Skeletal muscle tissue (tissue), 5 donors: ENCODE measurements around the gene MLLT1. TPM values are rescaled to one million over a fixed set of nuclear protein-coding genes. Genes with fewer than 3 reads are reported as not detected.

Source experiments
- H3K27ac ChIP-seq: one replicate; pipeline ENCODE4 v1.7.0; 2013; ENCODE audit warnings: mild to moderate bottlenecking, low read depth, low read length, inconsistent platforms
- H3K27me3 ChIP-seq, 3 donors: one replicate each; pipeline ENCODE4 v1.7.0; 2013; ENCODE audit warnings: low read length in 3 of 3; ENCODE audit not compliant: control insufficient read depth in 3 of 3, insufficient read depth in 3 of 3
- H3K36me3 ChIP-seq, 3 donors: one replicate each; pipeline ENCODE4 v1.7.0; 2013; ENCODE audit warnings: low read length in 3 of 3; ENCODE audit not compliant: control insufficient read depth in 3 of 3, insufficient read depth in 3 of 3
- H3K4me1 ChIP-seq, 3 donors: one replicate each; pipeline ENCODE4 v1.7.0; 2013; ENCODE audit warnings: low read length in 3 of 3, mild to moderate bottlenecking in 3 of 3; ENCODE audit not compliant: control insufficient read depth in 3 of 3, insufficient read depth in 3 of 3
- H3K4me3 ChIP-seq, 3 donors: one replicate each; pipeline ENCODE4 v1.7.0; 2013; ENCODE audit warnings: low read length in 3 of 3
- H3K9ac ChIP-seq, 3 donors: one replicate each; pipeline ENCODE4 v1.7.0; 2013; ENCODE audit warnings: low read length in 3 of 3, mild to moderate bottlenecking in 3 of 3, moderate library complexity in 2 of 3, low read depth in 1 of 3
- H3K9me3 ChIP-seq, 3 donors: one replicate each; pipeline ENCODE4 v1.7.0; 2013; ENCODE audit warnings: low read length in 3 of 3; ENCODE audit not compliant: control insufficient read depth in 3 of 3
- small RNA-seq: library from RNA; depleted of rRNA; stranded (forward); fragments of <200 nt; gene quantifications from one replicate; pipeline ENCODE3, GENCODE V24; 2014
- total RNA-seq: library from RNA; depleted of rRNA; stranded (reverse); fragments of >200 nt; gene quantifications from one replicate; pipeline ENCODE4 v1.2.3, GENCODE V29; 2014
- donor health status: Osteomylitis.

MLLT1 gene
- total RNA-seq, 1 donor from 2014 or later = 2.6 TPM

- peaks cover 0 to 4% (median 0%) of the 10 kb centered on the region in 3 donors for H3K9me3 ChIP-seq
- no peaks in the 10 kb centered on the region for H3K36me3 ChIP-seq
- no peak overlapping the region for H3K27ac ChIP-seq
- peaks cover 0 to 2% (median 0%) of the 10 kb centered on the region in 3 donors for H3K4me1 ChIP-seq
- H3K9ac ChIP-seq = no peak overlapping the region
- H3K4me3 ChIP-seq = no peak overlapping the region
- H3K27me3 ChIP-seq = peaks cover 2 to 7% (median 7%) of the 10 kb centered on the region in 3 donors
Measured at GRCh38 chr19:6172074-6172863, 107.5 kb downstream of the MLLT1 start.

DNA sequence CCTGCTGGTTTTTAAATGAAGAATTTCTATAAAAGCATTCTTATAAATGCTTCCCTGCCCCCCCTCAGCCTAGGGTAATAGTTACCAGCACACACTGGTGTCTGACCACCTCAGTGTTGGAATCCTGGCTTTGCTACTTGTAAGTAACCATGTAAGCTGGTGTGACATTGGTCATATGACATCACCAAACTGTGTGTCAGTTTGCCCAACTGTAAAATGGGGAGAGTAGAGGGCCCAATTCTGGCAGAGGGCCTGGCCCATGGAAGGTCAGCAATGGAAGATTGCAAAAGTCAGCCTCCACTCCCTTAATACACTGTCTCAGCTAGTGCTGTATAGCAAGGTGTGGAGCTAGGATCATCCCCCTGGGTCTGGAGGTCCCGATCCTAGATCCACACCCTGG lies 112.7 kb downstream of the MLLT1 start:
- Histone ChIP-seq H3K36me3 (no peaks in the 10 kb centered on the region), H3K27ac (no peak overlapping the region), H3K9ac (no peak overlapping the region), H3K4me3 (no peak overlapping the region), H3K9me3 (peaks cover 0 to 2% (median 0%) of the 10 kb centered on the region in 3 donors), H3K27me3 (no peaks in the 10 kb centered on the region), H3K4me1 (no peaks in the 10 kb centered on the region)

DNA sequence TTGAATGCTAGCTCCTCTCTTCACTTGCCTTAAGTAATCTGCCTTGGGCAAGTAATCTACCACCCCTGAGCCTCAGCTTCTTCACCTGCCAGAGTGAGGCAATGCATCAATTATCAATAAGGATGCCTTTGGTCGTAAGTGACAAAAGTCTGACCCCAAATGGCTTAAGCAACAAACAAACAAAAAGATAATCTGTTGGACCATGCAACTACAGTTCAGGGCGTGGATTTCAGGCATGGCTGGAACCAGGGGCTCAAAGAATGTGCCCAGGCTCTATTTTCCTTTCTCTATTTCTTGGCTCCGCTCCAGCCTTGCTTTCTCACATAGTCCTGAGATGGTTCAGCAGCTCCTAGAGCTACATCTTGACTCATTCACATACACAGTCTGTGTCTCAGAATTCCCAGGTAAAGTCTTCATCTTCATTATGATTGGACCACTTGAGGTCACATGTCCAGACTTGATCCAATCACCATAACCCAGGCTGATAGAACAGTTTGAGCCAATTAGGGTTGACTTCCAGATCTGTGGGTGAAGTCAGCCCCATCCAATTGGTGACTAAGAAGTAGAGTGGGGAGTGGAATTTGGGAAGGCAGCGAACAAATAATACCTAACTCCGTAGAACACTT lies 114.8 kb downstream of the MLLT1 start:
- Histone ChIP-seq H3K9me3 (no peaks in the 10 kb centered on the region), H3K27ac (no peak overlapping the region), H3K36me3 (no peaks in the 10 kb centered on the region), H3K27me3 (no peaks in the 10 kb centered on the region), H3K9ac (no peak overlapping the region), H3K4me3 (no peak overlapping the region), H3K4me1 (no peaks in the 10 kb centered on the region)

DNA sequence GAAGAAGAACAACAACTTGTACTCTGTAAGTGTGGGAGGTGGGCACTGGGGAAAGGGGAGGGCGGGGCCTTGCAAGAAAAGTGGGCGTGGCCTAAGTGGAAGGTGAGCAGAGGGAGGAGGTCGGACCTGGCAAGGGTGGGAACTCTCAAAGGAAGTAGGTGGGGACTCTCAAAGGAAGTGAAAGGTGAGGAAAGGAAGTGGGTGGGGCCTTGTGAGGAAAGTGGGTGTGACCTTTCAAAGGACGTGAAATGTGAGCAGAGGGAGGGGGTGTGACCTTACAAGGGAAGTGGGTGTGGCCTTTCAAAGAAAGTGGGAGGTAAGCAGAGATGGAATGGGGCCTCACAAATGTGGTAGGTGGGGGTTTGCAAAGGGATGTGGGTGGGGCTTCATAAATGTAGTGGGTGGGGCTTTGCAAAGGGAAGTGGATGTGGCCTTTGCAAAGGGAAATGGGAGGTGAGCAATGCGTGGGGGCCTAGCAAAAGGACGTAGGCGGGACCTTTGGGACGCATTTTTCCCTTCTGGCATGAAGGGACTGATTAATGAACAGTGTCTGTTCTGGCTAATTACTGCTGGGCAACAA lies 118.4 kb downstream of the MLLT1 start:
- no peaks in the 10 kb centered on the region for H3K4me1 ChIP-seq
- no peaks in the 10 kb centered on the region for H3K27me3 ChIP-seq
- no peak overlapping the region for H3K9ac ChIP-seq
- H3K4me3 ChIP-seq = no peak overlapping the region
- no peaks in the 10 kb centered on the region for H3K36me3 ChIP-seq
- no peaks in the 10 kb centered on the region for H3K9me3 ChIP-seq
- H3K27ac ChIP-seq = no peak overlapping the region

Small RNA genes within 50 kb of the gene (small RNA-seq; reads per million reads assigned to genes)
- gene AC011471.1 = not detected

Other genes starting within 250 kb of the MLLT1 start
- 5.2 TPM for gene RFX2, start 169.5 kb downstream of the MLLT1 start, total RNA-seq
- gene ACSBG2, start 144.3 kb downstream of the MLLT1 start, total RNA-seq = not detected
- gene ACER1, start 53.6 kb upstream of the MLLT1 start, total RNA-seq = 0.52 TPM
- gene CLPP, start 81.6 kb upstream of the MLLT1 start, total RNA-seq = 29.7 TPM
- gene ALKBH7, start 92.8 kb upstream of the MLLT1 start, total RNA-seq = 75.2 TPM
- gene PSPN, start 96.0 kb upstream of the MLLT1 start, total RNA-seq = 1.0 TPM
- gene GTF2F1, start 113.2 kb upstream of the MLLT1 start, total RNA-seq = 36.5 TPM
- gene KHSRP, start 144.8 kb upstream of the MLLT1 start, total RNA-seq = 65.2 TPM
- 0.52 TPM for gene SLC25A41, start 153.8 kb upstream of the MLLT1 start, total RNA-seq
- gene SLC25A23, start 179.8 kb upstream of the MLLT1 start, total RNA-seq = 7.8 TPM
- not detected for gene CRB3, start 184.3 kb upstream of the MLLT1 start, total RNA-seq
- not detected for gene DENND1C, start 201.8 kb upstream of the MLLT1 start, total RNA-seq
- not detected for gene TUBB4A, start 222.3 kb upstream of the MLLT1 start, total RNA-seq